K562 (cell line): ENCODE data around the gene USP31. TPM values are rescaled to one million over a fixed set of nuclear protein-coding genes. Genes with fewer than 3 reads are reported as not detected.

ENCODE experiments used
- ATAC-seq: fragments of 200-7000 bp; cut with Tn5 transposase; 3 replicates; pipeline ENCODE4 v1.9.1; 2020; ENCODE audit warnings: moderate library complexity
- BruUV-seq: library from RNA; stranded (reverse); fragments of 400-500 nt; replicated peaks from 2 replicates; lab custom pipeline; 2021; lab: Mats Ljungman, UMichigan
- CTCF ChIA-PET: fragments of 300-600 bp; formaldehyde crosslinking; extraction: SDS; loops from one replicate; lab custom pipeline; 2021; ENCODE audit warnings: low intra/inter-chr PET ratio; lab: Yijun Ruan, JAX
- POLR2A ChIA-PET: fragments of 300-600, 350-650 bp; sonication (Branson Sonifier 250); formaldehyde crosslinking; extraction: SDS; loops from one replicate; lab custom pipeline; 2021; ENCODE audit warnings: antibody characterized with exemption, inconsistent platforms; lab: Yijun Ruan, JAX
- DNase-seq, 4 experiments: peaks; one replicate each; pipeline versions ENCODE4 v3.0.0 to v3.0.0-alpha.2; 2011 to 2018; ENCODE audit warnings: low spot score in 3 of 4, mixed read lengths in 3 of 4; ENCODE audit errors: extremely low read depth in 1 of 4
- FAIRE-seq: peaks from 2 replicates; lab custom pipeline; 2011; peaks lifted over from hg19 to GRCh38; lab: Jason Lieb, UNC
- H2AFZ ChIP-seq: 2 replicates; pipeline ENCODE4 v1.6.0; 2011; ENCODE audit warnings: low read depth, low read length, control low read depth, inconsistent platforms
- H3K27ac ChIP-seq: fragments of 200-600 bp; 3 replicates; pipeline ENCODE4 v1.8.0; 2011; ENCODE audit warnings: low read depth, mild to moderate bottlenecking, control low read depth, inconsistent platforms, low read length, moderate library complexity, mixed read lengths; ENCODE audit errors: extremely low read depth
- H3K27me3 ChIP-seq, 2 experiments: fragments of 300-600 bp in 1 of 2; 2 replicates in 1 of 2; 3 replicates in 1 of 2; pipeline versions ENCODE4 v1.6.0 to v1.8.0; 2011; ENCODE audit warnings: inconsistent platforms in 2 of 2, low read length in 2 of 2, mild to moderate bottlenecking in 1 of 2, mixed read lengths in 1 of 2, moderate library complexity in 1 of 2; ENCODE audit not compliant: control insufficient read depth in 2 of 2, insufficient read depth in 2 of 2
- H3K36me3 ChIP-seq: fragments of 300-600 bp; 3 replicates; pipeline ENCODE4 v1.8.0; 2011; ENCODE audit warnings: mild to moderate bottlenecking, low read length, inconsistent platforms; ENCODE audit not compliant: control insufficient read depth, insufficient read depth
- H3K4me1 ChIP-seq, 2 experiments: fragments of 200-600 bp in 1 of 2; replicated peaks in 1 of 2; 2 replicates in 1 of 2; 3 replicates in 1 of 2; pipeline versions ENCODE4 v1.5.1 to v1.8.0; 2011; ENCODE audit warnings: inconsistent platforms in 2 of 2, low read length in 2 of 2, mild to moderate bottlenecking in 1 of 2, mixed read lengths in 1 of 2, moderate library complexity in 1 of 2; ENCODE audit not compliant: control insufficient read depth in 2 of 2, insufficient read depth in 2 of 2
- H3K4me2 ChIP-seq: 2 replicates; pipeline ENCODE4 v1.6.1; 2011; ENCODE audit warnings: low read length, control low read depth, inconsistent platforms, mixed read lengths; ENCODE audit not compliant: insufficient read depth
- H3K4me3 ChIP-seq: fragments of 200-600 bp; sonication (generic), shearing (Covaris generic); 2 replicates; pipeline ENCODE4 v1.5.1; 2016; ENCODE audit warnings: control low read depth, inconsistent platforms
- H3K79me2 ChIP-seq: fragments of 200-600 bp; 3 replicates; pipeline ENCODE4 v1.8.0; 2011; ENCODE audit warnings: low read length, inconsistent platforms; ENCODE audit not compliant: control insufficient read depth, insufficient read depth
- H3K9ac ChIP-seq, 2 experiments: 2 replicates each; pipeline versions ENCODE4 v1.6.0 to v1.6.1; 2011; ENCODE audit warnings: low read depth in 2 of 2, low read length in 2 of 2, control low read depth in 1 of 2, inconsistent platforms in 1 of 2, mild to moderate bottlenecking in 1 of 2, mixed read lengths in 1 of 2; ENCODE audit not compliant: insufficient read depth in 1 of 2
- H3K9me1 ChIP-seq: one replicate; pipeline ENCODE4 v1.6.0; 2011; ENCODE audit warnings: inconsistent platforms, mild to moderate bottlenecking, low read length, moderate library complexity; ENCODE audit not compliant: control insufficient read depth, insufficient read depth
- H3K9me3 ChIP-seq: replicated peaks from 2 replicates; pipeline ENCODE4 v1.5.1; 2011; ENCODE audit warnings: low read depth, low read length, inconsistent platforms; ENCODE audit not compliant: control insufficient read depth, insufficient read depth
- H4K20me1 ChIP-seq: replicated peaks from 2 replicates; pipeline ENCODE4 v1.6.1; 2011; ENCODE audit warnings: low read length, inconsistent platforms, mixed read lengths; ENCODE audit not compliant: control insufficient read depth, insufficient read depth
- BCOR ChIP-seq: fragments of 450-650 bp; IDR thresholded peaks from 2 replicates; pipeline ENCODE4 v1.6.1; 2016
- HEY1 ChIP-seq: fragments of 250-450 bp; sonication (Bioruptor Pico); IDR thresholded peaks from 2 replicates; pipeline ENCODE4 v1.5.0; 2020; ENCODE audit warnings: mild to moderate bottlenecking, moderate library complexity, borderline replicate concordance
- NCOA2 ChIP-seq, 2 experiments: fragments of 450-650 bp; IDR thresholded peaks; 2 replicates each; pipeline ENCODE4 v1.6.1; 2018; ENCODE audit warnings: mild to moderate bottlenecking in 2 of 2, moderate library complexity in 1 of 2; ENCODE audit not compliant: partially characterized antibody in 2 of 2
- SNIP1 ChIP-seq: fragments of 450-650 bp; IDR thresholded peaks from 2 replicates; pipeline ENCODE4 v1.7.1; 2017; ENCODE audit warnings: low read depth, mild to moderate bottlenecking
- STAG1 ChIP-seq: sonication (generic); formaldehyde crosslinking; IDR thresholded peaks from 2 replicates; pipeline ENCODE4 v1.5.0; 2020; ENCODE audit warnings: missing genetic modification reagents, borderline replicate concordance
- ZBED1 ChIP-seq: IDR thresholded peaks from 2 replicates; pipeline ENCODE4 v1.6.1; 2014
- WGBS: fragments of 100-300 bp; shearing (Covaris generic); methylation state at CpG from one replicate; pipeline ENCODE4 v1.1.6; 2016; ENCODE audit warnings: low coverage, mixed read lengths; ENCODE audit not compliant: insufficient coverage; ENCODE audit errors: missing lambda C conversion rate; 5-methylcytosine and 5-hydroxymethylcytosine counted together
- in situ Hi-C: fragments of 300-500 bp; cut with MboI; formaldehyde crosslinking; loops from 4 replicates; pipeline ENCODE4 v1.15.0; 2018; ENCODE audit warnings: inconsistent platforms, mixed read lengths
- intact Hi-C: fragments of 100-400 bp; cut with micrococcal nuclease; formaldehyde crosslinking; loops from 2 replicates; pipeline ENCODE4 v1.14.2; 2022
- polyA plus RNA-seq, 8 experiments: library from polyadenylated mRNA; depleted of rRNA in 4 of 8; stranded (reverse) in 5 of 8; unstranded in 3 of 8; fragments of >200 nt; fragmentation: Nextera tagmentation in 2 of 8; fragmentation: Illumina TruSeq in 1 of 8; extraction: Ambion mirVana in 2 of 8; extraction: Trizol in 1 of 8; gene quantifications; 2 replicates each; pipeline versions ENCODE4 v1.2.1 to v1.2.3, GENCODE V29; 2011 to 2014; ENCODE audit warnings: inconsistent platforms in 1 of 8, missing spikeins in 1 of 8
- total RNA-seq, 7 experiments: library from RNA; depleted of rRNA in 6 of 7; stranded (reverse); fragments of >200 nt in 6 of 7; fragmentation: Illumina TruSeq in 2 of 7; extraction: Trizol in 2 of 7; gene quantifications; 2 replicates each; pipeline versions ENCODE4 v1.2.1 to v1.2.3, GENCODE V29; 2011 to 2021; ENCODE audit warnings: low replicate concordance in 1 of 7
- TF ChIP-seq, protein P1 (sequence below): IDR thresholded peaks from 2 replicates; pipeline ENCODE4 v1.6.1; 2011; ENCODE audit warnings: borderline replicate concordance, low read depth, mild to moderate bottlenecking, moderate library complexity, low read length; ENCODE audit not compliant: insufficient read depth, poor library complexity, severe bottlenecking
- TF ChIP-seq, protein P2 (sequence below): sonication (generic); formaldehyde crosslinking; IDR thresholded peaks from 2 replicates; pipeline ENCODE4 v1.8.0; 2023; ENCODE audit warnings: mild to moderate bottlenecking, missing genetic modification reagents

Gene USP31
- total and polyA plus RNA-seq, 9 of the 15 experiments (the other 6 are each of a cell fraction or from before 2014, with no cell fraction given): 0.56 to 4.9 (median 2.9) TPM

DNA sequence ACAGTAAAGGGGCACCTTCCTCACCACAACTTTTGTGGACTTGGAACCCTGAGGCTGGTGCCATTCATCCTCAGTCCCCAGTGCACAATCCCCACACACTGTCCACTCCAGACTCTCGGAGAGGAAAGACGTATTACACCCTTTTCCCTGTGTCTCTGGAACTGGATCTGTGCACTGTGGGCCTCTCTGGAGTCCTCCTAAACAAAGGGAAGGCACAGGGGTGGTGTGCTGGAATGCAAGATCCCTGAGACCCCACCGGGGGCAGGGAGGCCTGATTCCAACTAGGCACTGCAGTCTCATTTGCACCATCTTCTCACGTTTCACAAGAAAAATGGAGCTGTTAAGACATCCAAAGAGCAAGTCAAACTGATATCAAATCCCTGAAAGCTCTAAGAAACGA lies 89.8 kb downstream of the USP31 start:
- no peak for TF ChIP-seq NCOA2 (IDR thresholded peaks at IDR 0.05; ENCODE audit: partially characterized antibody in 2 of 2)
- TF ChIP-seq STAG1 (CRISPR knock-in tag): no peak
- TF ChIP-seq BCOR: no peak
- TF ChIP-seq SNIP1: no peak
- no peak for TF ChIP-seq ZBED1
- TF ChIP-seq, protein P1, sequence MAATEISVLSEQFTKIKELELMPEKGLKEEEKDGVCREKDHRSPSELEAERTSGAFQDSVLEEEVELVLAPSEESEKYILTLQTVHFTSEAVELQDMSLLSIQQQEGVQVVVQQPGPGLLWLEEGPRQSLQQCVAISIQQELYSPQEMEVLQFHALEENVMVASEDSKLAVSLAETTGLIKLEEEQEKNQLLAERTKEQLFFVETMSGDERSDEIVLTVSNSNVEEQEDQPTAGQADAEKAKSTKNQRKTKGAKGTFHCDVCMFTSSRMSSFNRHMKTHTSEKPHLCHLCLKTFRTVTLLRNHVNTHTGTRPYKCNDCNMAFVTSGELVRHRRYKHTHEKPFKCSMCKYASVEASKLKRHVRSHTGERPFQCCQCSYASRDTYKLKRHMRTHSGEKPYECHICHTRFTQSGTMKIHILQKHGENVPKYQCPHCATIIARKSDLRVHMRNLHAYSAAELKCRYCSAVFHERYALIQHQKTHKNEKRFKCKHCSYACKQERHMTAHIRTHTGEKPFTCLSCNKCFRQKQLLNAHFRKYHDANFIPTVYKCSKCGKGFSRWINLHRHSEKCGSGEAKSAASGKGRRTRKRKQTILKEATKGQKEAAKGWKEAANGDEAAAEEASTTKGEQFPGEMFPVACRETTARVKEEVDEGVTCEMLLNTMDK: no peak
- no peak for TF ChIP-seq HEY1 (CRISPR knock-in tag)
- TF ChIP-seq, protein P2, sequence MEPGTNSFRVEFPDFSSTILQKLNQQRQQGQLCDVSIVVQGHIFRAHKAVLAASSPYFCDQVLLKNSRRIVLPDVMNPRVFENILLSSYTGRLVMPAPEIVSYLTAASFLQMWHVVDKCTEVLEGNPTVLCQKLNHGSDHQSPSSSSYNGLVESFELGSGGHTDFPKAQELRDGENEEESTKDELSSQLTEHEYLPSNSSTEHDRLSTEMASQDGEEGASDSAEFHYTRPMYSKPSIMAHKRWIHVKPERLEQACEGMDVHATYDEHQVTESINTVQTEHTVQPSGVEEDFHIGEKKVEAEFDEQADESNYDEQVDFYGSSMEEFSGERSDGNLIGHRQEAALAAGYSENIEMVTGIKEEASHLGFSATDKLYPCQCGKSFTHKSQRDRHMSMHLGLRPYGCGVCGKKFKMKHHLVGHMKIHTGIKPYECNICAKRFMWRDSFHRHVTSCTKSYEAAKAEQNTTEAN (CRISPR knock-in tag): no peak
- Histone ChIP-seq H3K27me3 (peaks cover 5 to 19% of the 10 kb centered on the region in 2 experiments; a peak in 3 of 5 replicates), H3K4me1 (no peaks in the 10 kb centered on the region), H3K9me1 (no peaks in the 10 kb centered on the region), H3K27ac (no peak overlapping the region), H3K36me3 (no peaks in the 10 kb centered on the region), H3K9me3 (no peaks in the 10 kb centered on the region), H3K4me3 (no peak overlapping the region), H2AFZ (no peak overlapping the region), H3K9ac (no peak overlapping the region), H3K79me2 (no peaks in the 10 kb centered on the region), H3K4me2 (no peak overlapping the region), H4K20me1 (0 out of 2 replicates have a peak, but pooled peaks cover 3% of the 10 kb centered on the region)
- CTCF ChIA-PET: no interaction called here
- DNase-seq (no peak), FAIRE-seq (no peak), ATAC-seq (no peak)
- BruUV-seq: no TSS peak
- WGBS: 2% methylated on average over 5 of the region's 5 CpGs
- POLR2A ChIA-PET: interaction anchor here (0.6 kb wide), 1 partner anchor 83 kb away, joined by 5 read pairs; no protein-coding TSS in a partner anchor
- intact Hi-C loops (no loop called here), in situ Hi-C loops (no loop called here)
